Stimulated activated CD4-positive, alpha-beta T cell treated with anti-CD3 and anti-CD28 coated beads, Interleukin-1b, Interleukin-23, amount 100 ng/mL, for 1 hour (primary cell): ENCODE data around the gene CDK13.

Experiments used
- DNase-seq, 2 donors: peaks; one replicate each; pipeline ENCODE4 v3.0.0-alpha.2; 2020; ENCODE audit warnings: low read depth in 2 of 2

The CDK13 gene

GRCh38 chr7:39948956-39949928 is 814 bp upstream of the CDK13 start:
- DNase-seq: peak; percentile 89 to 91

- peak in 1 of 2 donors; percentile 18 for DNase-seq
Measured at GRCh38 chr7:39950473-39951225, 593 bp downstream of the CDK13 start.

GRCh38 chr7:39951226-39952194 is 1.5 kb downstream of the CDK13 start:
- peak; percentile 19 to 32 for DNase-seq

DNA sequence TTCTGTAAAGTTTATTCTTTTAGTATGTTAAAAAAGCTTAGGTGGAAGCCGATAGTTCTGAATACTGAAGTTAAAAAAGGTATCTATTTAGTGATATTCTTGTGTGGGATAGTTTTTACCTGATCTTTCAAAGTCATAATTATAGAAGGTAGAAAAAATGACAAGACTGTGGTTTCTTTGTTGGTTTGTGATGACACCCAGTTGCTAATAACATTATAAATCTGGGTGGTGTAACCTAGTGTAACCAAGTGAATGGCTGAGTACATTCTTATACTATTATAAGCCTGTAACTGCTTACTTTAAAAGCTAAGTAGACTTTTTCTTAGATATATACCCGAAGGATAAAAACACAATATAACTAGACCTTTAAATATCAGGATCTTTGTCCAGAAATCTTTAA is 2.3 kb downstream of the CDK13 start:
- no peak for DNase-seq

DNA sequence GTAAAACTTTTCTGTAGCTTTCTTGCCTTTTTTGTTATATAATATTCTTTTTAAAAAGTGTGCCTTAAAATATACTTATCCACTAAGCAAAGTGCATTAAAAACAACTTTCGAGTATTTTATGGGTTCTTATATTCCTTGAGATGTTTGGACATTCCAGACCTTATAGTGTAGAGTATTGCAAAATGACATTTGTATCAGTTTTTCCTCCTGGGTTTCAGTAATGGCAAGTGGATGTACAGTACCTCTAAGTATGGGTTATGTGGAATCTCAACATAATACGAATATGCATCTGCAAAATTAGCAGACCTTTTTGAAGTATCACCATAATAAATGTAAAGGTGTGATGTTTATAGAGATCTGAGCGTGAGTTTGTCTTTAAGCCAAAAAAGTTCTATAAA is 2.7 kb downstream of the CDK13 start:
- DNase-seq: no peak

DNA sequence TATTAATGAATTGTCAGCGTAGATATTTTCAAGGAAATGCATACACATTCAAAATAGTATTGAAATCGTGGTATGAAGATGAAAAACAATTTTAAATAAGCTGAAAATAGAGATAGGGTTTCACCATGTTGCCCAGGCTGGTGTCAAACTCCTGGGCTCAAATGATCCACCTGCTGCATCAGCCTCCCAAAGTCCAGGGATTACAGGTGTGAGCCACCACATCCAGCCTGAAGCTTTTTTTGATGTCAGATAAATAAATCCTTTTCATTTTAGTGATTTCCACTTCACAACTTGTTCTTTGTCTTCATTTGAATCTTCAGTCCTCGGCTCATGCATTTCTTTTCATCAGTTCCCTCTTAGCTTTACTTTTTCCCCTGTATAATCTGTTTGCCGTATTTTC is 4.6 kb downstream of the CDK13 start:
- no peak for DNase-seq

- DNase-seq: no peak
Measured at GRCh38 chr7:39958038-39958437, 8.0 kb downstream of the CDK13 start.

DNA sequence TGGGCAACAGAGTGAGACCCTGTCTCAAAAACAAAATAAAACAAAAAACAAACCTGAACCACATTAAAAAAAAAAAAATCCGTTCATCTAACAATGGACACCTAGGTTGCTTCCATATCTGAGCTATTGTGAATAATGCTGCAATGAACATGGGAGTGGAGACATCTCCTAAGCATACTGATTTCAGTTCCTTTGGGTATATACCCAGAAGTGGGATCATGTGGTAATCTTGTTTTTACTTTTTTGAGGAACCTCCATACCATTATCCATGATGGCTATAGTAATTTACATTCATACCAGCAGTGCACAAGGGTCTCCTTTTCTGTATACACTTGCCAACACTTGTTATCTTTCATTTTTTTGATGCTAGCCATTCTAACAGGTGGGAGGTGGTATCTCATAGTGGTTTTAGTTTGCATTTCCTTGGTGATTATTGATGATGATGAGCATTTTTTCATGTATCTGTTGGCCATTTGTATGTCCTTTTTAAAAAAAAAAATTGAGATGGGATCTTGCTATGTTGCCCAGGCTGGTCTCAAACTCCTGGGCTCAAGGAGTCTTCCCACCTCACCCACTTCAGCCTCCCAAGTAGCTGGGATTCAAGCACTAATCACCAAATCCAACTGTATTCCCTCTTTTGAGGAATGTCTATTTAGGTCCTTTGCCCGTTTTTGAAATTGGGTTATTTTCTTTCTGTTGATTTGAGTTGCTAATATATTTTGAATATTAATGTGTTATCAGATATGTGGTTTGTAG is 17.5 kb downstream of the CDK13 start:
- DNase-seq: no peak

GRCh38 chr7:39969431-39969830 is 19.4 kb downstream of the CDK13 start:
- DNase-seq: no peak

GRCh38 chr7:39971924-39972323 is 21.9 kb downstream of the CDK13 start:
- no peak for DNase-seq

DNA sequence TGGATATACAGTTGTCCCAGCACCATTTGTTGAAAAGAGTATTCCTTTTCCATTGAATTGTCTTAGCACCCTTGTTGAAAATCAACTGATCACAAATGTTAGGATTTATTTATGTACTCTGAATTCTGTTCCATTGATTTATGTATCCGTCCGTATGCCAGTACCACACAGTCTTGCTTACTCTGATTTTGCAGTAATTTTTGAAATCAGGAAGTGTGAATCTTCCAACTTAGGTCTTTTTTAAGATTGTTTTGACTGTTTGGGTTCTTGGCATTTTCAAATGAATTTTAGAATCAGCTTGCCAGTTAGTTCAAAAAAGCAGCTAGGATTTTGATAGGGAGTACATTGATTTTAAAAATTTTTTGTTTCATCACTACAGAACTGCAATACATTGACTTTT is 23.7 kb downstream of the CDK13 start:
- DNase-seq: no peak

- DNase-seq: no peak
Measured at GRCh38 chr7:39978230-39978934, 28.3 kb downstream of the CDK13 start.

- no peak for DNase-seq
Measured at GRCh38 chr7:39979406-39980073, 29.5 kb downstream of the CDK13 start.

DNA sequence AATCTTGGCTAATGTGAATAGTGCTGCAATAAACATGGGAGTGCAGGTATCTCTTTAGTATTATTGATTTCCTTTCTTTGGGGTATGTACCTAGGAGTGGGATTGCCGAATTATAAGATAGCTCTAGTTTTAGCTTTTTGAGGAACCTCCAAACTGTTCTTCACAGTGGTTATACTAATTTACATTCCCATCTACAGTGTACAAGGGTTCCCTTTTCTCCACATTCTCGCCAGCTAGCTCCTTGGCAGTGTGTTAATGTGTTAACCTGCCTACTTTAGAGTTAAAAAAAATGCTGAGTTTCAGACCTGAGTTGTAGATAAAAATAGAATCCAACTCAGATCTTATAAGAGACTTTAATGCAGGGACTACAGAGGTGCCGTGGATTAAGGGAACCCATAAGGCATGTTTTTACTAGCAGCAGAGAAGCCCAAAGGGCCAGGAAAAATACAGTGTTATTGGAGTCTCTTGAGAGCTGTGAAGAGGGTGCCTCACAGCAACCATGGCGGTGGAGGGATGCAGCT is 35.4 kb downstream of the CDK13 start:
- no peak for DNase-seq

DNA sequence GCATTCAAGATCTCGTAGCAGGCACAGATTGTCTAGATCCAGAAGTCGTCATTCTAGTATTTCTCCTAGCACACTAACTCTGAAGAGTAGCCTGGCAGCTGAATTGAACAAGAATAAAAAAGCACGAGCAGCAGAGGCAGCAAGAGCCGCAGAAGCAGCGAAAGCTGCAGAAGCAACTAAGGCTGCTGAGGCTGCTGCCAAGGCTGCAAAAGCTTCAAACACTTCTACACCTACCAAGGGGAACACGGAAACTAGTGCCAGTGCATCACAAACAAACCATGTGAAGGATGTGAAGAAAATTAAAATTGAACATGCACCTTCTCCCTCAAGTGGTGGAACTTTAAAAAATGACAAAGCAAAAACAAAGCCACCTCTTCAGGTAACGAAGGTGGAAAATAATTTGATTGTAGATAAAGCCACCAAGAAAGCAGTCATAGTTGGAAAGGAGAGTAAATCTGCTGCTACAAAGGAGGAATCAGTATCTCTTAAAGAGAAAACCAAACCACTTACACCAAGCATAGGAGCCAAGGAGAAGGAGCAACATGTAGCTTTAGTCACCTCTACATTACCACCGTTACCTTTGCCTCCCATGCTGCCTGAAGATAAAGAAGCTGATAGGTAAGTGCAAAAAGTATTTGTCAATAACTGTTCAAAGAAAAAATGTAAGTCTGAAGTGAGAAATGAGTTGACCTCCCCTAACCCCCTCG is 37.7 kb downstream of the CDK13 start:
- no peak for DNase-seq

DNA sequence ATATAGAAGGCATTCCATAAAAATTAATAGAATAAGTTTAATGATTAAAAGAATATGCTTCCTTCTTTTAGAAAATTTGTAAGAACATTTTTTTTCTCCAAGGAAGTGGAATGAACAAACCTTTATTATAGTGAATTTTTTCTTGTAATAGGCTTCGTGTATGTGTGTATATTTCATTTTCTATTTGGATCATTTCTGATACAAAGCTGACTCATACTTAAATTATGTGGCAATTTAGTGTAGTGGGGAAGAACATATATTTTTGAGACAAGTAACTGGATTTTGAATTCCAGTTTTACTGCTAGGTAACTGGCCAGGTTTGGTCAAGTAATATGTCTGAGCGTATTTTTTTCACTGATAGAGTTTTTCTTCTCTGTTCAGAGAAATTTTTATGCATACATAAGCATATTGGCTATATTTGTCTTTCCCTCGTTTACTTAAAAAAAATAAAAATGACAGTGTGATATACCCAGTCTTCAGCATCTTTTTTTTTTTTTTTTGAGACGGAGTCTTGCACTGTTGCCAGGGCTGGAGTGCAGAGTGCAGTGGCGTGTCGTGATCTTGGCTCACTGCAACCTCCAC is 50.8 kb downstream of the CDK13 start:
- DNase-seq: no peak

GRCh38 chr7:40001649-40002048 is 51.6 kb downstream of the CDK13 start:
- DNase-seq: no peak

- DNase-seq: no peak
Measured at GRCh38 chr7:40003597-40003996, 53.5 kb downstream of the CDK13 start.
